Measurements from ENCODE around the gene CEP131.

DNA sequence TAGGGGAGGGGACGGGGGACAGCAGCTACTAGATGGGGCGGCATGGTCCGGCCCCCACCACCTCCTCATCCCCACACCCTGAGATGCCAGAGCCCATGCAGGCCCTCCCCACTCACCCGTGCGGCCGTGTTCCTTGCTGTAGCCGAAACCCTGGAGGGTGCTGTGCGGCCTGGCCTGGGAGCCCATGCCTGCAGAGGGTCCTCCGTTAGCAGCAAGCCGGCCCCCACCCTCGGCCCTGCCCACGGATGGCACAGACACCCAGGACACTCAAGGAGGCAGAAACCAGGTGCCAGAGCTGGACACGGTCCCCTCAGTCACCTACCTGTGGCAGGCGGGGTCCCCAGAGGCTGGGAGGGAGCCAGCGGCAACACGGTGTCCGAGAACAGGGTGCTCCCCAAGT is 10.6 kb upstream of the CEP131 start:
- TF ChIP-seq CTCF (IDR thresholded peaks at IDR 0.05) (no peak), POLR2A (IDR thresholded peaks at IDR 0.05) (no peak), EP300 (IDR thresholded peaks at IDR 0.05) (no peak), POLR2AphosphoS5 (IDR thresholded peaks at IDR 0.05) (no peak)
